CD4-positive, alpha-beta T cell treated with Interleukin-15 for 4 hours (primary cell): Measurements from ENCODE around the gene AMDHD2.
"Not testable (repeated sequence)": the region's sequence is repeated elsewhere in the genome, so short reads cannot be mapped to it uniquely, and the experiment has no call there.

Experiments used
- DNase-seq: peaks from one replicate; pipeline ENCODE4 v3.0.0-alpha.2; 2020; ENCODE audit warnings: low spot score

AMDHD2 gene

DNA sequence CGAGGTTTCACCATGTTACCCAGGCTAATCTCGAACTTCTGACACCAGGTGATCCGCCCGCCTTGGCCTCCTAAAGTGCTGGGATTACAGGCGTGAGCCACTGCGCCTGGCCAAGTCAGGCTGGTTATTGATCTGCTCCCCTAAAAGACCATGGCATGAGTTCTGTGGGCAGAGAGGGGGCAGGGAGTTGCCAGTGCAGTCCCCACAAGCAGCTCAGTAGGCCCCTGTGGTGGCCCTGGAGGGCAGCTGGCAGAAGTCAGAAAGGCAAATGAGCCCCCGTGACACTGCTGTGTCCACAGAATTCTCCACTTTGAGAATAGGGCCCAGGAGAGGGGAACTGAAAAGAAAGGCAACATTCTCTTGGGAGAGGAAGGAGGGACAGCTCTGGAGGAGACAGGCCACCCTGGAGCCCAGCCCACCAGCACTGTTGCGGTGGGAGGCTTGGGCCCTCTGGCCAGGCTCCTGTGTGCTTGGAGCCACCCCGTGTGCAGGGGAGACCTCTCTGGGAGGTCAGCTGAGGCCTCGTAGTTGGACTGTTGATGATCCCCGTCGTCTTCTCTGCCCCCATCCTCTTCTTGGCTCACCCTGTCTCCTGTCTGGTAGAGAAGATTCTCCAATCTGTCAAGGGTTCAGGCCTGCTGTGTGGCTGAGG, 2.1 kb upstream of the AMDHD2 start:
- no peak for DNase-seq

DNA sequence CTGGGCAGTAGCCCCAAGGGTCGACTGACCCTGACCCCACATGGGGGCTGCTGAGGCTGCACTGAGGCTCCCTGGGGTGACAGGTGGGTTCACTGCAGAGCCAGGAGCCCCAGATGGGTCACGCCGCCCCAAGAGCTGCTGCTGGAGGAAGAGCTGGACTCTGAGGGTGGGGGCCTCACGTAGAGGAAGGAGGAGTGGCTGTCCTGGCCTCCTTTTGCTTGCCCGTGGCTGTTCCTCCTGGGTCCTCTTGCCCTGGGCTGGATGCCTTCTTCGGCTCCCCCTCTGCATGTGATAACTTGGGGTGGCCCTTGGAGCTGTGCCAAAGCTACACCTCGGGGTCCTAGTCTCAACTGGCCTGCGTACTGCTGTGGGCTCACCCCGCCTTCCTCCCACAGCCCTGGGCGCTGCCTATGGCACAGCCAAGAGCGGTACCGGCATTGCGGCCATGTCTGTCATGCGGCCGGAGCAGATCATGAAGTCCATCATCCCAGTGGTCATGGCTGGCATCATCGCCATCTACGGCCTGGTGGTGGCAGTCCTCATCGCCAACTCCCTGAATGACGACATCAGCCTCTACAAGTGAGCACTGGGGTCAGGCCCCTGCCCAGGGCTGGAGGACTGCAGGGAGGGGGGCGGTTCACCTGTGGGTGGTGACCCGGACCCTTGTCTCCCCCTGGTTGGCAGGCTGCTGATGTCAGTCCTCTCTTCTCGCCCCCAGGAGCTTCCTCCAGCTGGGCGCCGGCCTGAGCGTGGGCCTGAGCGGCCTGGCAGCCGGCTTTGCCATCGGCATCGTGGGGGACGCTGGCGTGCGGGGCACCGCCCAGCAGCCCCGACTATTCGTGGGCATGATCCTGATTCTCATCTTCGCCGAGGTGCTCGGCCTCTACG, 1.1 kb upstream of the AMDHD2 start:
- no peak for DNase-seq

DNA sequence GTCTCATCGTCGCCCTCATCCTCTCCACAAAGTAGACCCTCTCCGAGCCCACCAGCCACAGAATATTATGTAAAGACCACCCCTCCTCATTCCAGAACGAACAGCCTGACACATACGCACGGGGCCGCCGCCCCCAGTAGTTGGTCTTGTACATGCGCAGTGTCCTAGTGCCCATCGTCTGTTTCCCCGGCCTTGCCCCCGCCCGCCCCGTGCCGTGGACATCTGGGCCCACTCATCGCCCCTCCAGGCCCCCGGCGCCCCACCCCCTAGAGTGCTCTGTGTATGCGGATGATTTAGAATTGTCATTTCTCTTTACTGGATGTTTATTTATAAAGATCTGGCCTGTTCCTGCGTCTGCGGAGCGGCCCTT, 475 bp upstream of the AMDHD2 start:
- DNase-seq, result no peak

DNA sequence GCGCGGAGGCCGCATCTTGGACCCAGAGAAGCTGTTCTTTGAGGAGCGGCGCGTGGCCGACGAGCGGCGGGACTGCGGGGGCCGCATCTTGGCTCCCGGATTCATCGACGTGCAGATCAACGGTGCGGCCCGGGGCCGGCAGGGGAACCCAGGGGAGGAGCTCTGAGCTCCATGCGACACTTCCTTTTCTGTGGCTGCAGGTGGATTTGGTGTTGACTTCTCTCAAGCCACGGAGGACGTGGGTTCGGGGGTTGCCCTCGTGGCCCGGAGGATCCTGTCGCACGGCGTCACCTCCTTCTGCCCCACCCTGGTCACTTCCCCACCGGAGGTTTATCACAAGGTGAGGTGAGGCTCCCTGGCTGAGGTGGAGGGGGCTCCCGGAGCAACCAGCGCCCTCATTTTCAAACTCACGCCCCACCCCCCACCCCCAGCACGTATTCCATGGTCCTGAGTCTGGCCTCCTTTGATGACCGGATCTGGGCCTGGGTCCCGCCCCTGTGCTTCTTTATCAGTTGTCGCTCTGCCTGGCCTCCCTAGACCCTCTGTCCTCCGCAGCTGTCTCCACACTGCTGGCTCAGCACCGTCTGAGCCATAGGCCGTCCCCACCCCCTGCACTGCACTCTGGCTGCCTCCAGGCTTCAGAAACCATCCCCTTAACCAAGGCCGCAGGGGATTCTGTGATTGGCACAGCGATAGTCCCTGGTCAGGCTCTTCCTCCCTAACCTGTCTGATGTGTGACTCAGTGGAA, 787 bp downstream of the AMDHD2 start:
- DNase-seq, result peak; percentile 55

DNA sequence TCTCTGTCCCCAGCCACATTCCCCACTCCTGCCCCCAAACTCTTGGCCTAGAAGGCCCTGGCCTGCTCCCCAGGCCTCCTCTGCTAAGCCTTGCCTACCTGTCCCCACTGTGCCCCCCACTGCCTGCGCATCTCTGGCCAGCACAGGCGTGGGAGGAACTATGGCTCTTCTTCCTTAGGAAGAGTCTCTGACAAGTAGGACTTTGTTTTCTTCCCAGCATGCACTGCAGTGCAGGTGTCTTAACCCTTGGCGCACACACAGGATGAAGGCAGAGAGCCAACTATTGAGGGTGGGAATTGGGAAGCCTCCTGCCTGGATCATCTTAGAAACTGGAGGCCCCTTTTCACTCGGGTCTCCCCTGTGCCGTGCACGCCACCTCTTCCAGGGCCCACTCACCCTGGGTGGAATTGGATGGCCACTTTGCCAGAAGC, 3.6 kb downstream of the AMDHD2 start:
- DNase-seq, result no peak

DNA sequence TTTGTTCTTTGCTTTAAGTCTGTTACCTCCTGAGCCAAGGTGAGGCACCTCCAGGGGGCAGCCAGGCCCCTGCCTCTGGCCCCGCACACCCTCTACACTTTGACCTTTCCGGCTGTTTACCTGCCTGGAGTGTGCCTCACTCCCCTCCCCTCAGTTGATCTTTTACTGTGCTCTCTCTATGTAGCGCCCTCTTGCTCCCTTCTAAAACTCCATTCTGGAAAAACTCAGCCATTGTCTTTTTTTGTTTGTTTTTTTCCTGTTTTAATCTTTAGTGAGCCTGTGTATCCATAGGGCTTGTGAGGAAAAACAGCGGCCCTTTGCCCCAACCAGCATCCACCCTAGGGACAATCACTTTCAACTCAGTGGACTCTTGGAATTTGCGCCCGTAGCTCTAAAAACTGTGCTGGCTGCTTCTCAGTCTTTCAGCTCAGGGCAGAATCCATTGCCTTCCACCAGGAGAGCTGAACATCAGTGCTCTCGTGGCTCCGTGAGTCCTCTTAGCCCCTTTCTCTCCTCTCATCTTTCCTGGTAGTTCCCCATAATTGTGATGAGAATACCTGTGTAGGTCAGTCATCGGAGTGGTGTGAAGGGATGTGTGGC, 4.3 kb downstream of the AMDHD2 start:
- no peak for DNase-seq

DNA sequence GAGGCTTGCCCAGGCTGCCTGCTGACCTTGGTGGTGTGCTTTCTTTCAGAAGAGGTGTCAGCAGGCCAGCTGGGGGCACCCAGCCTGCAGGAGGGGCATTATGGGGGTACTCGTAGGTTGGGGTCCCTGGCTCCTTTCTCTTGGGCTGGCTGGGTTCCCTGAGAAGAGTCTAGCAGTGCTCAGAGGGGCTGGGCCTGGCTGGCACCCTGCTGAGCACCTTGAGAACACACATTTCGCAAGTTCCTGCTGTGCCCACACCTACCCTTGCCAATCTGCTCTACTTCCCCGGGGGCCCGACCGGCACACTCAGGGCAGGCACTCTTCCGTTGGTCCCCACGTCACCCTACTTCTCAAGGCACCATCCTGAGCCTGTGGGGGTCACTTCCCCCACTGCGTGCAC, 6.0 kb downstream of the AMDHD2 start:
- DNase-seq, result no peak

DNA sequence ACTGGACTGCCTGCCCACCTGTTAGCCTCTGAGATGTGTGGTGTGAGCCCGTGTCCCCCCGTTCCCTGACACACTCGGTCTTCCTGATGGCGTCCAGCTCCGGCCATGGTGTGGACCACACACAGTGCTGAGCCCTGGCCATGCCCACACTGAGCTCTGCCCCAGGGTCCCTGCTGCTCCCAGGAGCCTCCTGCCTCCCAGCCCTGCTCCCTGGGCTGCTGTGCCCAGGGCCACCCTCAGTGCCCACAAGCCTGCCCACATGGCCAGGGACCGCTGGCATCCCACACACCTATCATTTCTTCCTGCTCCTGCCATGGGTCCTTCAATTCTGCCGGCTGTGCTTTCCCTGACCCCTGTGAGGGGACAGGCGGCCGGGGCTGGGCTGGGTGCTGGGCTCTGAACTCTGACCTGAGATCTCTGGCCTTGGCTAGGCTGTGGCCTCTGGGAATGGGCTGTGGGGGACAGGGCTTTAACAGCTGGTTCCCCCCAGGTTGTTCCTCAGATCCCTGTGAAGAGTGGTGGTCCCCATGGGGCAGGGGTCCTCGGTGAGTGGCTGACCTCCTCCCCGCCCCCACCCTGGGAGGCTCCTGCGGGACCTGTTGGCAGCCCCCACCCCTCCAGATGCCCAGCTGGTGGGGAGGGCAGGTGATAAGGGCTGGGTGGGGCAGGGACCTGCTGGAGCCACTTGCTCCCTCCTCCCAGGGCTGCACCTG, 7.1 kb downstream of the AMDHD2 start:
- no peak for DNase-seq

DNA sequence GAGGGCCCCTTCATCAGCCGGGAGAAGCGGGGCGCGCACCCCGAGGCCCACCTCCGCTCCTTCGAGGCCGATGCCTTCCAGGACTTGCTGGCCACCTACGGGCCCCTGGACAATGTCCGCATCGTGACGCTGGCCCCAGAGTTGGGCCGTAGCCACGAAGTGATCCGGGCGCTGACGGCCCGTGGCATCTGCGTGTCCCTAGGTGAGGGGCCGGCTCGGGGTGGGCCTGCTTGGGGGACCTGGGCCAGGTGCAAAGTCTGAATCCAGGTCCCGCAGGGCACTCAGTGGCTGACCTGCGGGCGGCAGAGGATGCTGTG, 7.6 kb downstream of the AMDHD2 start:
- DNase-seq, result no peak

DNA sequence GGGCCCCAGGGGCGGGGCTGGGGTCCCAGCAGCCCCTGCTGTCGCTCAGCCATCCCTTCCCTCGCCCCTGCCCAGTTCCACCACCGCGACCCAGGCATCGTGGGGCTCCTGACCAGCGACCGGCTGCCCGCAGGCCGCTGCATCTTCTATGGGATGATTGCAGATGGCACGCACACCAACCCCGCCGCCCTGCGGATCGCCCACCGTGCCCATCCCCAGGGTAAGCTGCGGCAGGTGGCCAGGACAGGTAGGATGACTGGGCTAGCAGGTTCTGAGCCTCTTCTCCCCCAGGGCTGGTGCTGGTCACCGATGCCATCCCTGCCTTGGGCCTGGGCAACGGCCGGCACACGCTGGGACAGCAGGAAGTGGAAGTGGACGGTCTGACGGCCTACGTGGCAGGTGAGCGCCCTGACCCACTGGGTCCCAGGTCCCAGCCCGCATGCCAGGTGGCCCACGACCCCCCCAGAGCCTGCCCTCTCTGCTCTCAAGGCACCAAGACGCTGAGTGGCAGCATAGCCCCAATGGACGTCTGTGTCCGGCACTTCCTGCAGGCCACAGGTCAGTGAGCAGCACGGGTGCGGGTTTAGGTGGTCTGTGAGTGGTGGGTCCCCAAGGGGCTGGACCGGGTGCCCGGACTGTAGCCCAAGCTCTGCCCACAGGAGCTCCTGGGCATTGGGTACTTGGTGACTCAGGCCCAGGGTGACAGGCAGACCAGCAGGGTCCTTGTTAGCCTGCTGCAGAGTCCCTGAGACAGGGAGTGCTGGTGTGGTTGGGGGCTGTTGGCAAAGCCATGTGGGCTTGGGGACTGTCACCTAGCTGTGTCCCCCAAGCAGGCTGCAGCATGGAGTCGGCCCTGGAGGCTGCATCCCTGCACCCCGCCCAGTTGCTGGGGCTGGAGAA, 8.2 kb downstream of the AMDHD2 start:
- no peak for DNase-seq

DNA sequence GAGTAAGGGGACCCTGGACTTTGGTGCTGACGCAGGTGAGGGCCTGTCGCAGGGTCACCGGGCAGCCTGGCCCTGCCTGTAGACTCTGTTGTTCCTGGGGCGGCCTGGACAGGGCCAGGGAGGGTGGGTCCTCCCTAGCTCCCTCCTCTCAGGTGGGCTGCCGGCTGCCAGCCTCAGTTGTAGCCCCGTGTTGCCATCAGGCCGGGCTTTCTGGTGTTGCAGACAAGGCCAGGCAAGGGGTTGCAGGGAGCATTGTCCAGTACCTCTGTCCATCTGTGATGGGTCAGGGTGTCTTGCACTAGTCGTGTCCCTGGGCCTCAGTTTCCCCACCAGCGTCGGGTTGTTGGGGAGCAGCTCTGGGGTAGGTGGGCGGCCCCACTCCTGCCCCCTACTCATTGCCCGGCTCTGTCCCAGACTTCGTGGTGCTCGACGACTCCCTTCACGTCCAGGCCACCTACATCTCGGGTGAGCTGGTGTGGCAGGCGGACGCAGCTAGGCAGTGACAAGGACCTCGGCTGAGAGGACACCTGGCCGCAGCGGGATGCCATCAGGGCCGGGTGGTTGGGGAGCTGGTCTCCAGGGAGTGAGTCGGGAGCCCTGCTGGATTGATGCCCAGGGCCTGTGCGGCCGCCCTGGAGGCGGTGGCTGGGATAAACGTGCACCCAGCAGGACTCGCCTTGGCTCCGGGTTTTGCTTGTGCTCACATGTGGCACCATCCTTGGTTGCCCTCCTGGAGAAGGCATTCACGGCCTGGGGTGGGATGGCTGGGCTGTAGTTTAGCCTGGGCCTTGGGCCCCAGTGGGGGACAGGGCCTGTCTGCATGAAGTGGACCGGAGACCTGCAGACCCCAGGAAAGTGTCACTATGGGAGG, 9.1 kb downstream of the AMDHD2 start:
- no peak for DNase-seq

DNA sequence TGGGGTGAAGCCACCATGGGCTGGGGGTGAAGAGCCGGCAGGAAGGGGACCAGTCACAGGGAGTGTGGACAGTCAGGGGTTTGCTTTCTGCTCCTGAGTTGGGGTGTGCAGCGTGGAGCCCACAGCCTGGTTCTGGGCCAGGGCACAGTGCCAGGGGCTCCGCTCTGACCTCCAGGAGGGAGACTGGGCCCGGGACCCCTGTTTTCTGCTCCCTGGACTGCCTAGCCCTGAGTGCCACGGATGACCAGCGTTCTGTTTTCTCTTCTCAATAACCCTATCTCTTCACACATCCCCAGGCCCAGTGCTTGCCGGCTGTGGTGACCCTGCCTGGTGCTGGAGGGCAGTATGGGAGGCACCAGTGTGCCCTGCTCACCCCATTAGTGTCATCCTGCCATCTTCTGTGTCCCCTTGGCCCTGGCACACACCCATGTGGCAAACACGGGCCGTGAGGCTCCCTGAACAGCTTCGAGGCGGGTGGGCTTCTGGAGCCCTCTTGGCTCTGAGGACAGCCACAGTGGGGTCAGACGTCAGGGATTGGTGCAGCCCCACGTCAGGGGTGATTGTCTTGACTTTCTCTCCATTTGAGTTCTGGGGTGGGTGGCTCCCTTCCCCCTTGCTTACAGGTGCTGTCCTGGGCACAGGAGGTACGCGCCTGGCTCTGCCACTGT, 9.9 kb downstream of the AMDHD2 start:
- DNase-seq, result no peak

DNA sequence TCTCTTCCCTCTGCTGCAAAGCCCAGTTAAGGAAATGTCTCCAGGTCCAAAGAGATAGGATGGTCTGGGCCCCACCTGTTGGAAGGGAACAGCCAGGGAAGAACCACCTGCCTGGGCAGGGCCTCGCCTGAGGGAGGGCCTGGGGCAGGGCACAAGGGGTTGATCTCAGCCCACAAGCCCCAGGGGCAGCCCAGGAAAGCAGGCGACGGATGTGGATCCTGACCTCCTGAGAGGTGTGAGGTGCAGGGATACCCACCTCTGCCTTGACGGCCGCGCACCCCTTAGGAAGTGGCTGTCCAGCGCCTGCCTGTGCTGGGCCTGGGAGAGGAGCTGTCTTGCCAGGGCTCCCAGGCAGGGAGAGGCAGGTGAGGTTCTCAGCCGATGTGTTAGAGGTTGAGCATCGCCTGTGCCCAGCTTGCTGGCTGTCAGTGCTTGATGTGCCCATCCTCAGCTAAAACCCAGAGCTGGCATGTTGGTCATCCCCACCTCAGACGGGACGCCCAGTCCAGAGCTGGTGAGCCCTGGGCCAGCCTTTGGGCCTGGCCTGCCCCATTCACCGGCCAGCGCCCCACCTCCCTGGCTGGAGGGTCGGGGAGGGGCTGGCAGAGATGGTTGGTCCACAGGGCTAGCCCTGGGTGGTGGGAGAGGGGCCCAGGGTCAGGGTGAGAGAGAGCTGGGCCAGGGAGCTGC, 10.6 kb downstream of the AMDHD2 start:
- no peak for DNase-seq

DNA sequence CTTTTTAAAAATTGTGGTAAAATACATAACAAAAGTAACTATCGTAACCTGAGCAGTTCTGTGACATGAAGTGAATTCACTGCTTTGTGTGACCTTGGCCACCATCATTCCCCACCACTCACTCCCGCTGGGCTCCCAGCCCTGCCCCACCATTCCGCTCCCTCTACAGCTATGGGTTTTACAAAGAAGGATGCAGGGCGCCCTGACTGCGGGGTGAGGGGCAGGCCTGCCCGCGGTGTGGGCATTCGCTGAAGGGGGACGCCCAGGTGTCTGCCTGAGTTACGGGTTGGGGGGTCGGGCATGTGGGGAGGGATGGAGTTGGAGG, 11.2 kb downstream of the AMDHD2 start, which contains the start of gene CEMP1:
Gene CEMP1 (minus strand): TSS at position 38 of the 325 bp plus-strand sequence. CDS start 335 bp downstream, outside the sequence.
- DNase-seq, result no peak

DNA sequence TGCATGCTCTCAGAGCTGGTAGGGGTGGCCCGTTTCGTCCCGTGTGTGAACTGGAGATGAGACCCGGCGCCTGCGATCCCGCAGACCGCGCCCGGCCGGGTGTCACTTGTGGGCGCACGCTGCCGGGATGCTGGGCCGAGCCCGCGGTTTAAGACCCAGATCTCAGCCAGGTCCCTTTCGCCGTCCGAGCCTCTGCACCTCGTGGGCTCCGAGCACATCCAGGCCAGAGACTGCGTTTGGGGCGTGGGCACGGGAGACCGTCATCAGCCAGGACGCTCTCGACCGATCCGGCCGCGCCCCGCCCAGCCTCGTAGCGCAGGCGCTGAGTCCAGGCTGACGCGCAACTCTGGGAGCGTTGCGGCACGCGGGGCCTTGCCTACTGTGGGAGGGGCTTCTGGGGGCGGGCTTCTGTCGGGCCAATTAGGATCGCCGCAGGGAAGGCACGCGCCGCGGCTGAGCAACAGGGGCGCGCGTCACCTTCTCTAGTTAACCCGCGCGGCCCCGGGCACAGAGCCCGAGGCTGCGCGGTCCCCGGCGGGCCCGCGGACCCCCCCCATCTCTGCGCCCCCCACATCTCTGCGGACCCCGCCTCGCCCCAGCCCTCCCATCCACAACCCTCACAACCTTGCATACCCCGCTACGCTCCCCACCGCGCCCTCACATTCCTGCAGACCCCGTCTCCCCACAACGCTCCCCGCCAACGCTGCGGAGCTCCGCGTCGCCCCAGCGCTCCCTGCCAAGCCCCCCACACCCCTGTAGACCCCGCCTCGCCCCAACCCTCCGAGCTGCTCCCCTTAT, 11.7 kb downstream of the AMDHD2 start:
- peak; percentile 97 for DNase-seq

DNA sequence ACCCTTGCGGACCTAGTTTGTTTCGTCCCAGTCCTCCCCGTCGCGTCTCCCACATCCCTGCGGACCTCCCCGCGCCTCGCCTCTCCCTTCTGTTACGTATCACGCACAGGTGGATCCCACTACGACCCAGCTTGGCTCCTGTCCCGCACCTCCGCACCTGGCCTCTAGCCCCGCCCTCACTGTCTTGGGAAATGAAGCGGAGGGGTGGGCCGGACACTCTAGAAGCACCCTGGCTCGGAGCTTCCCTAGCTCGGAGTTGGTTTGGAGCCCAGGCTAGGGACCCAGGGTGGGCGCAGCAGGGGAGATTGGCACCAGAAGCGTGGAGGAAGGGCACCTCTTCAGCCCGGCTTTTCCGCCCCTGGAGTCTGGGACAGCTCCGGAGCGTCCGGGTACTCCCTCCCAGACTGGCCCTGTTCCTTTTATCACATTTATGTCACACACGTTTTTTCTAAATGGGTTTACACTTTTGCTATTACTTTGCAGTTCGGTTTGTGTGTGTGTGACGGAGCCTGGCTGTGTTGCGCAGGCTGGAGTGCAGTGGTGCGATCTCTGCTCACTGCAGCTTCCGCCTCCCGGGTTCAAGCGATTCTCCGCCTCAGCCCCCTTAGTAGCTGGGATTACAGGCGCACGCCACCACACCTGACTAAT, 12.4 kb downstream of the AMDHD2 start:
- peak; percentile 59 for DNase-seq

DNA sequence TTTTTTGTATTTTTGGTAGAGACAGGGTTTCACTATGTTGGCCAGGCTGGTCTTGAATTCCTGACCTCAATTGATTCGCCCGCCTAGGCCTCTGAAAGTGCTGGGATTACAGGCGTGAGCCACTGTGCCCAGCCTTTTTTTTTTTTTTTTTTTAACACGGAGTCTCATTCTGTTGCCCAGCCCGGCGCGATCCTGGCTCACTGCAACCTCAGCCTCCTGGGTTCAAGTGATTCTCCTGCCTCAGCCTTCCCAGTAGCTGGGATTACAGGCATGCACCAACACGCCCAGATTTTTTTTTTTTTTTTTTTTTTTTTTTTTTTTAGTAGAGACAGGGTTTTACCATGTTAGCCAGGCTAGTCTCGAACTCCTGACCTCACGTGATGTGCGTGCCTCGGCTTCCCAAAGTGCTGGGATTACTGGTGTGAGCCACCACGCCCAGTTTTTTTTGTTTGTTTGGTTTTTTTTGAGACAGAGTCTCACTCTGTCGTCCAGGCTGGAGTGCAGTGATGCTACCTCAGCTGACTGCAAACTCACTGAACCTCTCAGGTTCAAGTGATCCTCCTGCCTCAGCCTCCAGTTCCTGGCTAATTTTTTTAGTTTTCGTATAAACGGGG, 13.1 kb downstream of the AMDHD2 start:
- DNase-seq, result not testable (repeated sequence)
